Left renal pelvis (tissue), 4 donors: Measurements from ENCODE around the gene PRKN. TPM values are rescaled to one million over a fixed set of nuclear protein-coding genes. Genes with fewer than 3 reads are reported as not detected.

Experiments
- DNase-seq, 4 donors: peaks; one replicate each; pipeline ENCODE4 v3.0.0-alpha.2; 2013; ENCODE audit warnings: low read depth in 4 of 4, low spot score in 3 of 4
- polyA plus RNA-seq, 4 donors: library from polyadenylated mRNA; unstranded; fragments of 120-200 nt; gene quantifications; one replicate each; pipeline ENCODE4 v1.2.1, GENCODE V29; 2013; ENCODE audit not compliant: insufficient read length in 4 of 4

Gene PRKN
- polyA plus RNA-seq, 4 donors = 1.5 to 11.9 (median 9.8) TPM

GRCh38 chr6:162173466-162173865 is 554.1 kb downstream of the PRKN start:
- DNase-seq = no peak

- DNase-seq = no peak
Measured at GRCh38 chr6:162165479-162165878, 562.1 kb downstream of the PRKN start.

DNA sequence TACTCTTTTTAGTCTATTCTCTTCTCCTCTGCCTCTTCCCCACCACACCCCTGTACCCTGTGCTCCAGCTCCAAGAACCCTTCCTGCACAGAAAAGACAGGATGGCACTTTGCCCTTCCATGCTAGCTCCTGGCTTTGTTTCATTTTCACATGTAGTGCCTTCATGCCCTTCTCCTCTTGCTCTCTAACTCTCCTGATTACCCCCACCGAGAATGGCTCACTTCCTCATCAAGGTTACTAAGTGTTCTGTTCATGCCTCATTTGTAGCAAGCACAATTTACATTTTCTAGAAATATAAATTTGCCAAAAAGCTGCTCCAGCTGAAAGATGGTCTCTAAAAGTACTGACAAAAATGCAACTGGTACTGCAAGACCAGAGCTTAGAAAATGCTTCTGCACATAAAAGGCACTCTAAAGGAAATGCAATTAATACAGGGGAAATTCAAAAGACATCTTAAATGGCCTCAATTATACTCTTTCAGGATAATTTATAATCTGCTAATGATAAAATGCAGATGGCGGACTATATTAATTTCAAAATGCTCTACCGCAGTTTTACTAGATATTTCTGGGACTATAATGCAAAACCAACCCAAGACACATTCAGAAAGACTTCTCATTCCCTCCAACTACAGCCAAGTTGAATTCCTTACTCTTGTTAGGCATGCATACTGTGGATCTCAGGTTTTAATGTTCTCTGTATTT is 570.2 kb downstream of the PRKN start:
- no peak for DNase-seq

DNA sequence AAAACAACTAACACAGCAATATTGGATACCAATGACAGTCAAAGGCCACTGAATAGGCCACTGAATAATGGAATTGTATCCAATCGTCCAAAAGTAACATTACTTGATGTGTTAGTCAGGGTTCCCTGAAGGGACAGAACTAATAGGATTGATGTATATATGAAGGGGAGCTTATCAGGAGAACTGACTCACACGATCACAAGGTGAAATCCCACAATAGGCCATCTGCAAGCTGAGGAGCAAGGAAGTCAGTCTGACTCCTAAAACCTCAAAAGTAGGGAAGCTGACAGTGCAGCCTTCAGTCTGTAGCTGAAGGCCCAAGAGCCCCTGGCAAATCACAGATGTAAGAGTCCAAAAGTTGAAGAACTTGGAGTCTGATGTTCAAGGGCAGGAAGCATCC is 571.4 kb downstream of the PRKN start:
- no peak for DNase-seq

DNA sequence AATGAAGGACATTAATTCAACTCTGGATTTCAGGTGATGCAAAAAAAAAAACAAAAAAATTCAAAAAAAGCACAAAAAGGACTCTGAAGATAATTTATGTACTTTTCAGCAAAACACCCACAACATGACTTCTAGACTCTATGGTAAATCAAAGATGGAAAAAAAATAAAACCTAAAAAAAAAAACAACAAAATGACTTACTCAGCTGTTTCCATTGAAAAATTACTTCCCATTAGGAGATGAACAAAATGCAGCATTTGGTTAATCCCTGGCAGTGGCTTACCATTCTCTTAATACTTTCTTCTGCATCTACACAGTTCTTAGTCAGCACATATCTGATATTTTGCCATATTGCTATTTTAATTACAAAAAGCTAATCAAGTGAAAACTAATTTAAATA is 572.6 kb downstream of the PRKN start:
- no peak for DNase-seq

GRCh38 chr6:162154001-162154400 is 573.6 kb downstream of the PRKN start:
- no peak for DNase-seq

DNA sequence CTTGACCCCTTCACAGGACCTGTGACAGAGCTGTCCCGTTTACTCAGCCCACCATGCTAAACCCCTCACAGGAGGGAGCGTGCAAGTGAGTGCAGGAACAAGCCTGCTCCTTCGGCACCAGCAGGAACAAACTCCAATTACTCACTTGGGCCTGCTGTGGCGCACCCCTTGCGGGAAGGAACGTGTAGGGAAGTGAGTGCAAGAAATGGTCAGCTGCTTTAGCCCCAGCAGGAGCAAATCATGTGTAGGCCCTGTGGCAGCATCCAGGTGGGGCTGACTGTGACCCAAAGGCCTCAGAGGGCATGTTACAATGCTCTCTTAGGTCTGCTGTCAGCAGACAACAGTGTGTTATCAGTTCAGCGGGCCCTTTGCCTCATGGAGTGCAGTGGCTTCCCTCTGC is 574.4 kb downstream of the PRKN start:
- DNase-seq = no peak

DNA sequence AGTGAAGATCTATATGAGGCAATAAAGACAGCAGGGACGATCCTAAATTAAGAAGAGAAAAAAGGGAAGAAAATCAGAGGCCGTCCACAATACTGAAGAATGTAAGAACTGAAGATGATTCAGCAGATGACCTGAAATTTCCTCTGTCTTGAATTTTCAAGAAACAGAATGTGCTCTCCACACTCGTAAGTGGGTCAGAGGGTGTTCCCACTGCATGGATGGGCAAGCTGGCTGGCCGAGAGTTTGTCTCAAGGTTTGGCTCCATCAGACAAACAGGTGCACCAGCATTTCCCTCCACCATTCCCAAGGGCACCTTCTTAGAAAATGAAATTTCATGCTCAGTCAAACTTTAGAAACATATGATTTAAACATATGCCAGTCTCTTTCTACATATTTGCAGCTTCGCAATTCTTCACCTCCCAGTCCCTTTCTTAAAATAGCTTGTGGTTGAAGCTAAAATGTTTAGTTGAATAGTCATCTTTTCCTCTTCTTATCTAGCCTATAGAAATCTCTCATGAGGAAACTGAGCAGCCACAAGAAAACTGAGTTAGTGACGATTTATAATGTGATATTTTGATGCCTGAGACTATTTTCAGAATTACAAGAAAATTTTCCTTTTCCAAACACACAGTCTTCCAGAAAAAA is 576.4 kb downstream of the PRKN start:
- no peak for DNase-seq

GRCh38 chr6:162150295-162150694 is 577.3 kb downstream of the PRKN start:
- DNase-seq = no peak

GRCh38 chr6:162149786-162150185 is 577.8 kb downstream of the PRKN start:
- no peak for DNase-seq

- no peak for DNase-seq
Measured at GRCh38 chr6:162147805-162148204, 579.8 kb downstream of the PRKN start.

- no peak for DNase-seq
Measured at GRCh38 chr6:162147281-162147680, 580.3 kb downstream of the PRKN start.

GRCh38 chr6:162140251-162140852 is 587.2 kb downstream of the PRKN start:
- DNase-seq = no peak

- no peak for DNase-seq
Measured at GRCh38 chr6:162125659-162126058, 601.9 kb downstream of the PRKN start.

DNA sequence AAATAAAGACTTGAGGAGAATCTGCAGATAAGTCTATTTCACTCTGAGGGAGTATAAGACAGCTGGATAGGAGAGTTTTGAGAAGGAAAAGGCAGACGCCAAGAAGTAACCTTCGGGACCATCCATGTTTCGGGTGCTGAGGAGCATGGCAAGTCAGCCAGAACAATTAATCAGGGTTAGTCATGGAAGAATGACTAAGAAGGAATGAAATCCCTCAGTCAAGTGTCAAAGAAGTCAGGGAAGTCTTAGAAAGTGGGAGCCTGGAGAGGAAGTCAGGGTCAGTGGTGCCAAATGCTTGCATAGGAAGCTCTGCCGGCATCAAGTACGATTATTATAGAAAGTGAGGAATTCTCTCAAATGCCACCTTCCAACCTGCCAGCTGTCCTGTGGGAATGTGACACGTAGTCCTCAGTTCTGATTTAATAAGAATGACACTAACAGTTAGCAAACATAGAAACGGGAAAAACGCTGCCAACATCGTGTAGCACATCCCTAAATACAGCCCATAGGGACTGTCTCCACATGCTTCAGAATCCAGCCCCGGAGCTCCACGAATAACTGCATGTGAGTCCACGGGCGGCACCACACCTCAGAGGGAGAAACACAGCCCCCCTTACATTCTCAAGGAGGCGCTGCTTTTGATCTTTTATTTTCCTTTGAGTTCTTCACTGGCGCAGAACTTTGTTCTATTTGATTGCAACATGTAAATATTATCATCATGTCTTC is 602.7 kb downstream of the PRKN start:
- DNase-seq = no peak

DNA sequence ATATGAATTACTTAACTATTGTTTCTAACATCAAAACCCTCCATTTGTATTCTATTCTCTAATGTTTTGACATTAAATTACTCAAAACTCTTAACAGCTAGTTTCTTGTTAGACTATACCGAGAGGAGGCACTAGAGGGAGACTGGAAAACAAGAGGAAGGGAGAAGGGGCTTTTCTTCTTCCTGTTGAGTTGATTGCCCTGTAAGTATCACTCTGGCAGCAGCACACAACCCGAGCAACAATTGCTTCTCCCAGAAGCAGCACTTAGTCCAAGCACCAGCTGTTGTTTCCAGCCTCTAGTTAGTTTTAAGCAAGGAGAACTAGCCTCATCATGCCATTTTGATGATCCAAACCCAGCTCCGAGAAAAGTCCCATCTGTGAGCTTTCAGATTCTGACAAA is 603.8 kb downstream of the PRKN start:
- no peak for DNase-seq

DNA sequence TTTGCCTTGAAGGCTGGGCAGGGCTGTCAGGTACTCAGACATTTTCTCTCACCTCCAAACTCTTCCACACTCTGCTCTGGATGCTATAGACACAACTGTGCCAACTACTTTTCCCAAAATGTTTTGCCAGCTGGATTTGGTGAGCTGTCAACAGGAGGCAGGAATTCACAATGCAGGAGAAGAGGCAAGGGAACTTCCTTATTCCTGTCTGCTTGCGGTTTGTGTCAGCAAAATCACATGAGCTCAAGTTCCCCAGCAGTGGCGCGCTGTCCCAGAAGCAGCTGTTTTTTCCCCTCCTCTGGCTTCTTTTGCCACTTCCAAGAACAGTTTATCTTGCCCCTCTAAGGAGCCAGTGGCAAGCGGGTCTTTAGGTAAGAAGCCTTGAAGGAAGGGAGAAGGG is 608.2 kb downstream of the PRKN start:
- DNase-seq = peak in 3 of 4 donors; percentile 0 to 6 (median 2)

- DNase-seq = no peak
Measured at GRCh38 chr6:162118706-162119105, 608.9 kb downstream of the PRKN start.

GRCh38 chr6:162116902-162117525 is 610.6 kb downstream of the PRKN start:
- DNase-seq = no peak

DNA sequence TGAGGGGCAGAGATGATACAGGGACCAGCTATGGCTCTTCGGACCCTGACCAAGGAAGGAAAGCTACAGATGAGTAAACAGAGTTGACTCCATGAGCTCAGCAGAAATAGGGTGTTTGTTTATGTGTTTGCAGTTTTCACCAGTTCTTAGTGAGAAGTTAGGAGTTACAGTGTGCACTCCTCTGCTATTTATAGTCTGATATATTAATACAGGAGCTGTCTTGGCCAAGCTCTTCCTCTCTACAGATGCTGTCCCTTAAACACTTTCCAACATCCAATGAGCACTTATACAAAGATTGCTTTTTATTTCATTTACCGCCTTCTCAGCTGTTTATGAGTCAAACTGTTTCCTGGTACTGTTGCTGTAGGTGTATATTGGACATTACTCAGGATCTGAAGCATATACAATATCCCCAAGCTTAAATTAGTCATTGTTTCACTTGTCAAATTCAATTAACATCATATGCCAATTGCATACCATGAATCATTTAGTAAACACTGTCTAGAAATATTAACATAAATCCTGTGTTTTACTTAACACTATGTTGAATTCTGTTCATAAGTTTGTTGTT is 618.0 kb downstream of the PRKN start:
- no peak for DNase-seq

DNA sequence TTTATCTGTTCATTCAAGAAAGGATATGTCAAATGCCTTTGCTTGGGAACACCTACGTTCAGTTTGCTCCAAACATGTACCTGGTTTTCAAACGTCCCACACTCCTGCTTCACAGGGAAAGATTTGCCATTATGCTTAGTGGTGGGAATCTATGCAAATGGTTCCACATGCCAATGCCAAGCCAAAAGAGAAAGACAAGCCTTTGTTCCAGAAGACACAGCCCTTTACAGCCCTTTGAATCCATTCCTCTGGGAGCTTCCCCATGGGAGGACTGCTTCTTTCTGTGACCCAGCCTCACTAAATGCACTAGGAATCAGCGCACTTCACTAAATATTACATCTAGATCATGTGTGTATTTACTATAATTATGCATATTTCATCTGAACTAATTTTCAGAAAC is 619.5 kb downstream of the PRKN start:
- DNase-seq = no peak
